ENCODE measurements around the gene CCN5.

- TF ChIP-seq EZH2 (IDR thresholded peaks at IDR 0.05; ENCODE audit: insufficient read depth, poor library complexity, severe bottlenecking) = no peak
- TF ChIP-seq EZH2phosphoT487 (IDR thresholded peaks at IDR 0.05; ENCODE audit: insufficient read depth, low read depth) = no peak
These were observed 30.9 kb upstream of the CCN5 start for GRCh38 chr20:44684047-44684967.
